ENCODE measurements around the gene SNAP23. TPM values are rescaled to one million over a fixed set of nuclear protein-coding genes. Genes with fewer than 3 reads are reported as not detected.

The SNAP23 gene
- total and polyA plus RNA-seq, 7 donors, result 12.9 to 42.2 (median 21.9) TPM

- ATAC-seq (no peak), DNase-seq (no peak)
- H3K27ac ChIP-seq, result peak overlapping the region; percentile 32
- intact Hi-C loops (cut with DNase I), result loop anchor here in 1 of 2 donors (5.0 kb wide), 1 partner anchor 203 kb away; the partner anchor contains the start of genes GANC and TMEM87A
- H3K9me3 ChIP-seq, result no peaks in the 10 kb centered on the region
- H3K27me3 ChIP-seq (ENCODE audit: insufficient read depth in 3 of 3, low read length in 2 of 3), result no peaks in the 10 kb centered on the region
- peaks cover 26% of the 10 kb centered on the region for H3K4me1 ChIP-seq
- no peak overlapping the region for H3K4me3 ChIP-seq
- TF ChIP-seq CTCF (IDR thresholded peaks at IDR 0.05), result no peak
- 70 to 87% (median 77%) methylated on average over 2 of the region's 2 CpGs for WGBS, 3 donors
- no peaks in the 10 kb centered on the region for H3K36me3 ChIP-seq (ENCODE audit: insufficient read depth in 1 of 2, low read depth in 1 of 2)
Observed at GRCh38 chr15:42474827-42475226, 20.6 kb upstream of the SNAP23 start.

DNA sequence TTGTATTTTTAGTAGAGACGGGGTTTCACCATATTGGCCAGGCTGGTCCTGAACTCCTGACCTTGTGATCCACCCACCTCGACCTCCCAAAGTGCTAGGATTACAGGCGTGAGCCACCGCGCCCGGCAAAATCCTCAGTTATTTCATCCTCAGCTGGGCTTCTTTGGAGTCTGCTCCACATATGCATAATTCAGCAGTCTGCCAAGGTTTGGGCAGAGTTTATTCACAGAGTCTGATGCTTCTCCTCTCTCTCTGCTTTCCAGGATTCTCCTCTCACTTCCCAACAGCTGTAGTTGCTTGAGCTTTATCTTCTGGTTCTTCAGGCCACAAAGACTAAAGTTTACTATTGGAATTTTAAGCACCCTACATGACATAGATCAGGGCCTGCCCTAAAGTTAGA is 12.7 kb upstream of the SNAP23 start:
- Histone ChIP-seq H3K36me3 (ENCODE audit: insufficient read depth in 1 of 2, low read depth in 1 of 2) (no peaks in the 10 kb centered on the region), H3K4me1 (peaks cover 5% of the 10 kb centered on the region), H3K9me3 (no peaks in the 10 kb centered on the region), H3K27ac (no peak overlapping the region), H3K27me3 (ENCODE audit: insufficient read depth in 3 of 3, low read length in 2 of 3) (no peaks in the 10 kb centered on the region), H3K4me3 (no peak overlapping the region)
- DNase-seq, result no peak
- WGBS, 3 donors, result 94 to 97% (median 95%) methylated on average over 6 of the region's 6 CpGs
- intact Hi-C loops (cut with DNase I), result loop anchor here in 1 of 2 donors (10.0 kb wide), 1 partner anchor 208 kb away; the partner anchor contains the start of genes GANC and TMEM87A
- ATAC-seq, result no peak
- TF ChIP-seq CTCF (IDR thresholded peaks at IDR 0.05), result no peak

- 93 to 98% (median 94%) methylated on average over 1 of the region's 1 CpG for WGBS, 3 donors
- TF ChIP-seq CTCF (IDR thresholded peaks at IDR 0.05), result no peak
- ATAC-seq (peak in 1 of 4 donors; percentile 27), DNase-seq (no peak)
- H3K9me3 ChIP-seq, result no peaks in the 10 kb centered on the region
- intact Hi-C loops (cut with DNase I), result loop anchor here in 1 of 2 donors (10.0 kb wide), 1 partner anchor 209 kb away; the partner anchor contains the start of genes GANC and TMEM87A
- H3K27ac ChIP-seq, result no peak overlapping the region
- H3K36me3 ChIP-seq (ENCODE audit: insufficient read depth in 1 of 2, low read depth in 1 of 2), result no peaks in the 10 kb centered on the region
- H3K4me1 ChIP-seq, result peaks cover 5% of the 10 kb centered on the region
- no peaks in the 10 kb centered on the region for H3K27me3 ChIP-seq (ENCODE audit: insufficient read depth in 3 of 3, low read length in 2 of 3)
- no peak overlapping the region for H3K4me3 ChIP-seq
Observed at GRCh38 chr15:42483677-42484076, 11.8 kb upstream of the SNAP23 start.

DNA sequence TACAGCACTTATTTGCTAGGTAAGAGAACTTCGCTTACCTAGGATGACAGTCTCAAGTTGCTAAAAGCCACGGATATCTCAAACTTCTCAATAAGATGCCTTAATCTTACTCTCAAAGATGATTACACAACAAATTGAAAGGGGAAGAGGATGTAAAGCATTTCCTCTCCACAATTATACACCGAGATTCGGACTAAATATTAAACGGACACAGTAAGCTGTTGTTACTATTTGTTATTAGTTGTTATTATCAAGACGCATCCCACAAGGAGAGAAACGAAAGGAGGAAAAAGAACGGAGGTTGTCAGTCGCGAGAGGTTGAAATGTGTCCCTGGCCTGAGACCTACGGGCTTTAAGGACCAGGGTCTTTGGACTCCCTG is 5.2 kb upstream of the SNAP23 start:
- Histone ChIP-seq H3K36me3 (ENCODE audit: insufficient read depth in 1 of 2, low read depth in 1 of 2) (no peaks in the 10 kb centered on the region), H3K27ac (peak overlapping the region; percentile 95), H3K9me3 (no peaks in the 10 kb centered on the region), H3K4me3 (peak overlapping the region; percentile 92), H3K4me1 (peaks cover 15% of the 10 kb centered on the region), H3K27me3 (ENCODE audit: insufficient read depth in 3 of 3, low read length in 2 of 3) (no peaks in the 10 kb centered on the region)
- intact Hi-C loops (cut with DNase I), result no loop called here
- DNase-seq, result no peak
- TF ChIP-seq CTCF (IDR thresholded peaks at IDR 0.05), result no peak
- ATAC-seq, result no peak
- WGBS, 3 donors, result 5 to 6% (median 6%) methylated on average over 11 of the region's 11 CpGs
